ENCODE results near the gene CHKA. TPM values are rescaled to one million over a fixed set of nuclear protein-coding genes. Genes with fewer than 3 reads are reported as not detected.
A peak's percentile ranks its signal among the peaks of the same experiment; 100 is the strongest.

CHKA gene
- total and polyA plus RNA-seq, 4 donors: 8.2 to 19.9 (median 12.1) TPM

GRCh38 chr11:68043029-68043348, 78.2 kb downstream of the CHKA start:
- ATAC-seq (ENCODE audit: low FRiP score): no peak
- H3K9me3 ChIP-seq (ENCODE audit: control insufficient read depth, low read length): no peaks in the 10 kb centered on the region
- H3K4me3 ChIP-seq (ENCODE audit: low read length in 2 of 2): no peak overlapping the region
- peaks cover 0 to 2% of the 10 kb centered on the region in 2 donors for H3K36me3 ChIP-seq (ENCODE audit: control insufficient read depth in 1 of 2, insufficient read depth in 2 of 2, low read length in 1 of 2)
- no peak for DNase-seq
- H3K4me1 ChIP-seq (ENCODE audit: control insufficient read depth in 1 of 2, insufficient read depth in 2 of 2, low read length in 2 of 2): no peaks in the 10 kb centered on the region
- intact Hi-C loops (cut with DNase I): no loop called here
- H3K27ac ChIP-seq (ENCODE audit: low read depth in 1 of 2, low read length in 2 of 2): no peak overlapping the region
- WGBS, 2 donors: 78 to 79% methylated on average over 8 of the region's 8 CpGs
- no peaks in the 10 kb centered on the region for H3K27me3 ChIP-seq (ENCODE audit: control insufficient read depth in 1 of 2, insufficient read depth in 2 of 2, low read length in 1 of 2)

GRCh38 chr11:68042219-68043028, 78.8 kb downstream of the CHKA start:
- Histone ChIP-seq H3K9me3 (ENCODE audit: control insufficient read depth, low read length) (no peaks in the 10 kb centered on the region), H3K27ac (ENCODE audit: low read depth in 1 of 2, low read length in 2 of 2) (no peak overlapping the region)
- ATAC-seq (ENCODE audit: low FRiP score): no peak

DNA sequence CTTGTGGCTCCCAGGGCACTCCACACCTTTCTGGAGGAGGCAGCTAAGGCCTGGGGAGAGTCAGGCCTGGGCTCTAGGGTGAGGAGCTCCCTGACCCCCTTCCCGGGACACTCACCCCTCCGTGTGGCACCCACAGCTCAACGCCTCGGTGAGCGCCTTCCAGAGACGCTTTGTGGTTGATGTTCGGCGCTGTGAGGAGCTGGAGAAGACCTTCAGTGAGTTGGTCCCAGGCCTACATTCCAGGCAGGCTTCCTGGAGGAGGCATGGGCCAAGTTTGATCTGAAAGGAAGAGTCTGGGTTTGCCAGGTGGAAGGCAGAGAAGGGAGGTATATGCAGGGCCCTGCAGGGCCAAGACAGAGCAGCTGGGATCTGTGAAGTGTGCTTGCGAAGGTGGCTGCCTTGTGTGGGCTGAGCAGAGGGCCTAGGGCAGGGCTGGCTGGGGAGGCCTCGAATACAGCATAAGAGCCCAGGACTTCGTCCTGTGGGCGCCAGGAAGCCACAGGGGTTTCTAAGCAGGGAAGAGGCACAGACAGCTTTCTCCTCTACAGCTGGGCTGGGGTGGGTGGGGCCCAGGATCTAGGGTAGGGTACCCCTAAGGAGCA, 79.5 kb downstream of the CHKA start:
- peaks cover 0 to 2% of the 10 kb centered on the region in 2 donors for H3K36me3 ChIP-seq (ENCODE audit: control insufficient read depth in 1 of 2, insufficient read depth in 2 of 2, low read length in 1 of 2)
- H3K27me3 ChIP-seq (ENCODE audit: control insufficient read depth in 1 of 2, insufficient read depth in 2 of 2, low read length in 1 of 2): no peaks in the 10 kb centered on the region
- H3K9me3 ChIP-seq (ENCODE audit: control insufficient read depth, low read length): no peaks in the 10 kb centered on the region
- ATAC-seq (ENCODE audit: low FRiP score) (no peak), DNase-seq (peak in 1 of 2 donors; percentile 62)
- H3K4me3 ChIP-seq (ENCODE audit: low read length in 2 of 2): no peak overlapping the region
- WGBS, 2 donors: 82 to 86% methylated on average over 11 to 12 of the region's 12 CpGs
- H3K4me1 ChIP-seq (ENCODE audit: control insufficient read depth in 1 of 2, insufficient read depth in 2 of 2, low read length in 2 of 2): no peaks in the 10 kb centered on the region
- intact Hi-C loops (cut with DNase I): no loop called here
- no peak overlapping the region for H3K27ac ChIP-seq (ENCODE audit: low read depth in 1 of 2, low read length in 2 of 2)

More at GRCh38 chr11:68042219-68043028, 78.8 kb downstream of the CHKA start:
- WGBS, 2 donors: 84 to 89% methylated on average over 27 of the region's 27 CpGs
- Histone ChIP-seq H3K4me1 (ENCODE audit: control insufficient read depth in 1 of 2, insufficient read depth in 2 of 2, low read length in 2 of 2) (no peaks in the 10 kb centered on the region), H3K4me3 (ENCODE audit: low read length in 2 of 2) (no peak overlapping the region), H3K27me3 (ENCODE audit: control insufficient read depth in 1 of 2, insufficient read depth in 2 of 2, low read length in 1 of 2) (no peaks in the 10 kb centered on the region), H3K36me3 (ENCODE audit: control insufficient read depth in 1 of 2, insufficient read depth in 2 of 2, low read length in 1 of 2) (peaks cover 0 to 2% of the 10 kb centered on the region in 2 donors)
- DNase-seq: peak in 1 of 2 donors; percentile 62
- intact Hi-C loops (cut with DNase I): no loop called here

- H3K27ac ChIP-seq (ENCODE audit: low read depth in 1 of 2, low read length in 2 of 2): peak overlapping the region; percentile 45 to 79
- peaks cover 0 to 2% of the 10 kb centered on the region in 2 donors for H3K36me3 ChIP-seq (ENCODE audit: control insufficient read depth in 1 of 2, insufficient read depth in 2 of 2, low read length in 1 of 2)
- DNase-seq (peak in 1 of 2 donors; percentile 73), ATAC-seq (ENCODE audit: low FRiP score) (no peak)
- intact Hi-C loops (cut with DNase I): no loop called here
- no peaks in the 10 kb centered on the region for H3K27me3 ChIP-seq (ENCODE audit: control insufficient read depth in 1 of 2, insufficient read depth in 2 of 2, low read length in 1 of 2)
- no peaks in the 10 kb centered on the region for H3K9me3 ChIP-seq (ENCODE audit: control insufficient read depth, low read length)
- 66% methylated on average over 23 of the region's 23 CpGs for WGBS, 2 donors
- peak overlapping the region in 1 of 2 donors; percentile 32 for H3K4me3 ChIP-seq (ENCODE audit: low read length in 2 of 2)
- H3K4me1 ChIP-seq (ENCODE audit: control insufficient read depth in 1 of 2, insufficient read depth in 2 of 2, low read length in 2 of 2): no peaks in the 10 kb centered on the region
Measured at GRCh38 chr11:68040957-68041591, 80.1 kb downstream of the CHKA start.

DNA sequence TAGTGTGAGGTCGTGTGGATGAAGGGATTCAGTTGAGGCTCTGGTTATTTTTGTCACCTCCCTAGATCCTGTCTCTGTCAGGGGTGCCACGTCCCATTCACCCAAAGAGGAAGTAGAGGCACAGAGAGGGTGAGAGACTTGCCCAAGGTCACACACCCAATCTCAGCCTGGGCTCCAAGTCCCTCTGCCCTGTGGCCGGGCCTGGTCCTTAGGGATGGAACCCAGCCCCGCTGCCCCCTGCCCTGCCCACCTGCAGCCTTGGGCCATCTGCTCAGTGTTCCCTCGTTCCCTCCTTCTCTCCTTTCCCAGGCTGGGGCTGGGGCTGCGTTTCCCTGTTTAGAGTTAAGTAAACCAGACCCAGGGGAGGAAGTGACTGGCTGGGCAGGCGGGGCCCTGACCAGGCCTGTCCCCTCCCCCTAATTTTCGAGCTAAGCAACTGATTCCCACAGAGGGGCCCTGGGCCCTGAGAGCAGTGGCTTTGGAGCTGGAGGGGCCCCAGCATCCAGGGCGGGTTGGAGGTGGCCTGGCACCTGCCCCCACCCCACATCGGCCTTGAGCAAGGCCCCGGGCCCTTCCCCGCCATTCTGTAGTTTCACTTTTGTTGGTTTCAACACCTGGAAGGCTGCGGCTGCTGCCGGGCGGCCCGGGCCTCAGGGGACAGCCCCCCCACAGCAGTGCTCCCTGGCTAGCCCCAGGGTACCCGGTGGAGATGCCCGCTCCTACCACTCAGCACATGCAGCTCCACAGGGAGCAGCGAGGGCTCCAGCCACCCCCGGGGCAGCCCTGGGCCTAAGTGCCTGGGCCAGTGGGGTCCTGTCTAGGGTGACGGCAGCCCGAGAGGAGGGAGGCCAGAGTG, 80.9 kb downstream of the CHKA start:
- Histone ChIP-seq H3K4me3 (ENCODE audit: low read length in 2 of 2) (peak overlapping the region; percentile 32), H3K9me3 (ENCODE audit: control insufficient read depth, low read length) (no peaks in the 10 kb centered on the region), H3K4me1 (ENCODE audit: control insufficient read depth in 1 of 2, insufficient read depth in 2 of 2, low read length in 2 of 2) (no peaks in the 10 kb centered on the region), H3K27ac (ENCODE audit: low read depth in 1 of 2, low read length in 2 of 2) (peak overlapping the region; percentile 54 to 79), H3K27me3 (ENCODE audit: control insufficient read depth in 1 of 2, insufficient read depth in 2 of 2, low read length in 1 of 2) (no peaks in the 10 kb centered on the region), H3K36me3 (ENCODE audit: control insufficient read depth in 1 of 2, insufficient read depth in 2 of 2, low read length in 1 of 2) (peaks cover 0 to 2% of the 10 kb centered on the region in 2 donors)
- intact Hi-C loops (cut with DNase I): no loop called here
- ATAC-seq (ENCODE audit: low FRiP score) (peak; percentile 50), DNase-seq (peak; percentile 83 to 88)
- WGBS, 2 donors: 2% methylated on average over 21 to 22 of the region's 22 CpGs

- Histone ChIP-seq H3K27ac (ENCODE audit: low read depth in 1 of 2, low read length in 2 of 2) (peak overlapping the region; percentile 41 to 54), H3K27me3 (ENCODE audit: control insufficient read depth in 1 of 2, insufficient read depth in 2 of 2, low read length in 1 of 2) (no peaks in the 10 kb centered on the region), H3K9me3 (ENCODE audit: control insufficient read depth, low read length) (no peaks in the 10 kb centered on the region), H3K4me1 (ENCODE audit: control insufficient read depth in 1 of 2, insufficient read depth in 2 of 2, low read length in 2 of 2) (no peaks in the 10 kb centered on the region), H3K36me3 (ENCODE audit: control insufficient read depth in 1 of 2, insufficient read depth in 2 of 2, low read length in 1 of 2) (peaks cover 0 to 2% of the 10 kb centered on the region in 2 donors), H3K4me3 (ENCODE audit: low read length in 2 of 2) (peak overlapping the region; percentile 27 to 46)
- DNase-seq: peak in 1 of 2 donors; percentile 62
- WGBS, 2 donors: 14 to 17% methylated on average over 8 to 10 of the region's 10 CpGs
- no peak for ATAC-seq (ENCODE audit: low FRiP score)
- intact Hi-C loops (cut with DNase I): no loop called here
Measured at GRCh38 chr11:68039526-68040086, 81.6 kb downstream of the CHKA start.

GRCh38 chr11:68038718-68039525, 82.3 kb downstream of the CHKA start, which contains the start of gene TCIRG1:
TSS of gene TCIRG1 (plus strand) at chr11:68039025. CDS start at chr11:68041272, 2,247 bp downstream.
- peak; percentile 93 to 94 for DNase-seq

More at GRCh38 chr11:68038718-68039525, 82.3 kb downstream of the CHKA start, which contains the start of gene TCIRG1:
- no peaks in the 10 kb centered on the region for H3K27me3 ChIP-seq (ENCODE audit: control insufficient read depth in 1 of 2, insufficient read depth in 2 of 2, low read length in 1 of 2)
- ATAC-seq (ENCODE audit: low FRiP score): peak; percentile 91
- H3K9me3 ChIP-seq (ENCODE audit: control insufficient read depth, low read length): no peaks in the 10 kb centered on the region
- WGBS, 2 donors: 2 to 3% methylated on average over 48 to 51 of the region's 51 CpGs
- intact Hi-C loops (cut with DNase I): no loop called here
- no peaks in the 10 kb centered on the region for H3K36me3 ChIP-seq (ENCODE audit: control insufficient read depth in 1 of 2, insufficient read depth in 2 of 2, low read length in 1 of 2)
- H3K4me1 ChIP-seq (ENCODE audit: control insufficient read depth in 1 of 2, insufficient read depth in 2 of 2, low read length in 2 of 2): no peaks in the 10 kb centered on the region
- H3K4me3 ChIP-seq (ENCODE audit: low read length in 2 of 2): peak within 1 kb of the TSS; percentile 27 to 46
- peak within 1 kb of the TSS; percentile 54 to 72 for H3K27ac ChIP-seq (ENCODE audit: low read depth in 1 of 2, low read length in 2 of 2)

Measured in aorta (tissue), 5 donors.